Measurements from ENCODE around the gene ARPC4. TPM values are rescaled to one million over a fixed set of nuclear protein-coding genes. Genes with fewer than 3 reads are reported as not detected.

Gene ARPC4
- polyA plus RNA-seq, 2 of the 4 experiments (the other 2 are of a cell fraction) = 140 to 298 TPM

- peaks cover 25% of the 10 kb centered on the region for H3K4me1 ChIP-seq
- no peaks in the 10 kb centered on the region for H3K9me3 ChIP-seq
- ChIA-PET POLR2A (no interaction called here), CTCF (interaction anchor here (2.3 kb wide), 1 partner anchor 8 kb away, joined by 9 read pairs; no protein-coding TSS in a partner anchor)
- H3K4me3 ChIP-seq = peak overlapping the region; percentile 75
- FAIRE-seq (no peak), DNase-seq (ENCODE audit: low read depth in 1 of 2, low spot score in 1 of 2) (no peak), ATAC-seq (peak in 1 of 2 experiments; percentile 0; a peak in 1 of 6 replicates)
- TF ChIP-seq ZC3H11A (IDR thresholded peaks at IDR 0.05) = no peak
- no peak for TF ChIP-seq E2F6 (IDR thresholded peaks at IDR 0.05; ENCODE audit: borderline replicate concordance, low read depth)
- no peak for TF ChIP-seq JUNB (IDR thresholded peaks at IDR 0.05)
- TF ChIP-seq RARB (CRISPR knock-in tag; IDR thresholded peaks at IDR 0.05) = no peak
- no peak for TF ChIP-seq EHF (CRISPR knock-in tag; IDR thresholded peaks at IDR 0.05)
- no peak for TF ChIP-seq PHF8 (IDR thresholded peaks at IDR 0.05; ENCODE audit: borderline replicate concordance, low read depth)
- TF ChIP-seq MYC (IDR thresholded peaks at IDR 0.05; ENCODE audit: borderline replicate concordance, low read length) = no peak
- no peak for TF ChIP-seq USF2 (IDR thresholded peaks at IDR 0.05)
- TF ChIP-seq MAZ (IDR thresholded peaks at IDR 0.05; ENCODE audit: borderline replicate concordance, low read depth, low read length) = no peak
- 83% methylated on average over 10 of the region's 10 CpGs for WGBS (ENCODE audit: missing lambda C conversion rate)
- peak overlapping the region; percentile 99 for H3K4me2 ChIP-seq
- peak overlapping the region; percentile 95 to 96 for H3K27ac ChIP-seq
These were observed 18.0 kb downstream of the ARPC4 start for GRCh38 chr3:9810846-9811245.

GRCh38 chr3:9812870-9813483, 20.1 kb downstream of the ARPC4 start:
- TF ChIP-seq FOSL2 (IDR thresholded peaks at IDR 0.05) = no peak
- TF ChIP-seq FOSL2 (CRISPR knock-in tag; IDR thresholded peaks at IDR 0.05) = no peak
- TF ChIP-seq RAD21 (conservative IDR thresholded peaks at IDR 0.05 in 1 of 2, IDR thresholded peaks at IDR 0.05 in 1 of 2) = no peak
- no peak for TF ChIP-seq RCOR1 (IDR thresholded peaks at IDR 0.05; ENCODE audit: low read depth, low read length)
- DNase-seq (ENCODE audit: low read depth in 1 of 2, low spot score in 1 of 2) = no peak

GRCh38 chr3:9815986-9816385, 23.1 kb downstream of the ARPC4 start:
- 93% methylated on average over 9 of the region's 9 CpGs for WGBS (ENCODE audit: missing lambda C conversion rate)

More at GRCh38 chr3:9812870-9813483, 20.1 kb downstream of the ARPC4 start:
- Histone ChIP-seq H3K27ac (no peak overlapping the region), H3K4me2 (no peak overlapping the region), H3K9me3 (no peaks in the 10 kb centered on the region), H3K4me1 (peaks cover 24% of the 10 kb centered on the region), H3K4me3 (no peak overlapping the region)
- ATAC-seq = no peak
- 93% methylated on average over 9 of the region's 9 CpGs for WGBS (ENCODE audit: missing lambda C conversion rate)
- CTCF ChIA-PET = interaction anchor here (1.0 to 2.4 kb wide), 5 partner anchors 14 to 133 kb away, joined by 3 to 7 read pairs (median 4); partner anchors contain the start of gene CRELD1
- POLR2A ChIA-PET = no interaction called here
- no peak for FAIRE-seq

More at GRCh38 chr3:9815986-9816385, 23.1 kb downstream of the ARPC4 start:
- no peaks in the 10 kb centered on the region for H3K9me3 ChIP-seq
- H3K4me1 ChIP-seq = peaks cover under 1% of the 10 kb centered on the region; the same call in 2 of the 3 replicates
- no peak overlapping the region for H3K4me3 ChIP-seq
- ChIA-PET POLR2A (no interaction called here), CTCF (interaction anchor here (0.6 to 2.9 kb wide), 2 partner anchors 11 to 40 kb away, joined by 3 to 10 read pairs; no protein-coding TSS in a partner anchor)
- no peak for DNase-seq (ENCODE audit: low read depth in 1 of 2, low spot score in 1 of 2)
- no peak overlapping the region for H3K4me2 ChIP-seq
- FAIRE-seq = no peak
- no peak for ATAC-seq
- no peak for TF ChIP-seq BCL3 (IDR thresholded peaks at IDR 0.05)
- no peak for TF ChIP-seq ZFP36 (IDR thresholded peaks at IDR 0.05; ENCODE audit: borderline replicate concordance, partially characterized antibody)
- TF ChIP-seq HDAC2 (IDR thresholded peaks at IDR 0.05) = no peak
- no peak for TF ChIP-seq SREBF2 (IDR thresholded peaks at IDR 0.05)
- no peak for TF ChIP-seq EP300 (IDR thresholded peaks at IDR 0.05)
- no peak for TF ChIP-seq EHF (CRISPR knock-in tag; IDR thresholded peaks at IDR 0.05)
- no peak for TF ChIP-seq HOXA7 (CRISPR knock-in tag; IDR thresholded peaks at IDR 0.05)
- no peak for TF ChIP-seq FOSL2 (IDR thresholded peaks at IDR 0.05)
- no peak for TF ChIP-seq FOSL2 (CRISPR knock-in tag; IDR thresholded peaks at IDR 0.05)
- no peak for TF ChIP-seq HOXB5 (CRISPR knock-in tag; IDR thresholded peaks at IDR 0.05)
- TF ChIP-seq TP53 (CRISPR knock-in tag; IDR thresholded peaks at IDR 0.05) = no peak
- no peak for TF ChIP-seq E2F6 (IDR thresholded peaks at IDR 0.05; ENCODE audit: borderline replicate concordance, low read depth)
- TF ChIP-seq HOXB13 (CRISPR knock-in tag; IDR thresholded peaks at IDR 0.05; ENCODE audit: low read depth) = no peak
- TF ChIP-seq CHD4 (IDR thresholded peaks at IDR 0.05; ENCODE audit: borderline replicate concordance) = no peak
- no peak for TF ChIP-seq NR3C1 (IDR thresholded peaks at IDR 0.05)
- TF ChIP-seq CEBPB (IDR thresholded peaks at IDR 0.05) = no peak
- no peak for TF ChIP-seq ZC3H11A (IDR thresholded peaks at IDR 0.05)
- TF ChIP-seq MAX (IDR thresholded peaks at IDR 0.05) = no peak
- no peak for TF ChIP-seq RNF2 (IDR thresholded peaks at IDR 0.05; ENCODE audit: borderline replicate concordance, low read depth)
- no peak for TF ChIP-seq CBX2 (IDR thresholded peaks at IDR 0.05; ENCODE audit: borderline replicate concordance, low read depth)
- no peak overlapping the region for H3K27ac ChIP-seq

Data from A549 (cell line).